Esophagus muscularis mucosa (tissue), 4 donors: Measurements from ENCODE around the gene UGT1A5. TPM values are rescaled to one million over a fixed set of nuclear protein-coding genes. Genes with fewer than 3 reads are reported as not detected.

ENCODE experiments used
- DNase-seq: peaks from one replicate; pipeline ENCODE4 v3.0.0-alpha.2; 2017; ENCODE audit errors: extremely low spot score
- H3K27ac ChIP-seq, 4 donors: fragments of 200-600 bp; sonication (generic); replicated peaks in 1 of 4; 1 replicate in 3 of 4; 2 replicates in 1 of 4; pipeline ENCODE4 v1.5.1; 2016 to 2019; ENCODE audit warnings: mild to moderate bottlenecking in 1 of 4
- H3K27me3 ChIP-seq, 4 donors: fragments of 200-600 bp; sonication (generic); one replicate each; pipeline versions ENCODE4 v1.5.1 to v1.6.0; 2016 to 2019
- H3K36me3 ChIP-seq, 4 donors: fragments of 200-600 bp; sonication (generic); one replicate each; pipeline ENCODE4 v1.5.1; 2016 to 2019
- H3K4me1 ChIP-seq, 4 donors: fragments of 200-600 bp; sonication (generic); one replicate each; pipeline ENCODE4 v1.5.1; 2016 to 2019
- H3K4me3 ChIP-seq, 4 donors: fragments of 200-600 bp; sonication (generic); 1 replicate in 2 of 4; 2 replicates in 2 of 4; pipeline ENCODE4 v1.5.1; 2016 to 2019; ENCODE audit warnings: mild to moderate bottlenecking in 4 of 4, moderate library complexity in 1 of 4
- H3K9me3 ChIP-seq, 4 donors: fragments of 200-600 bp; sonication (generic); 1 replicate in 3 of 4; 2 replicates in 1 of 4; pipeline ENCODE4 v1.5.1; 2016 to 2019
- CTCF ChIP-seq, 3 experiments: fragments of 200-600 bp in 2 of 3; fragments of 450-650 bp in 1 of 3; sonication (generic) in 2 of 3; IDR thresholded peaks; one replicate each; pipeline ENCODE4 v1.5.1; 2017 to 2019; ENCODE audit warnings: antibody characterized with exemption in 3 of 3, mild to moderate bottlenecking in 2 of 3, moderate library complexity in 1 of 3
- EP300 ChIP-seq: sonication (generic); formaldehyde crosslinking; IDR thresholded peaks from one replicate; pipeline ENCODE4 v1.6.1; 2017; ENCODE audit warnings: antibody characterized with exemption
- POLR2A ChIP-seq: fragments of 450-650 bp; IDR thresholded peaks from one replicate; pipeline ENCODE4 v1.6.1; 2017; ENCODE audit warnings: antibody characterized with exemption, moderate library complexity, mild to moderate bottlenecking, low read depth
- POLR2AphosphoS5 ChIP-seq, 2 donors: sonication (generic); formaldehyde crosslinking; IDR thresholded peaks; one replicate each; pipeline ENCODE4 v1.6.1; 2017; ENCODE audit warnings: antibody characterized with exemption in 2 of 2
- WGBS: methylation state at CpG from one replicate; pipeline ENCODE4 v1.1.5; 2018; 5-methylcytosine and 5-hydroxymethylcytosine counted together
- intact Hi-C: fragments of 100-400 bp; cut with DNase I; formaldehyde crosslinking; loops from one replicate; pipeline ENCODE4 v1.15.1; 2023
- total RNA-seq, 4 donors: library from RNA; depleted of rRNA; stranded (reverse); fragments of >200 nt; gene quantifications; one replicate each; pipeline versions ENCODE4 v1.1.0 to v1.2.1, GENCODE V29; 2016

The UGT1A5 gene
- total RNA-seq, 4 donors from 2014 or later: not detected

- intact Hi-C loops: no loop called here
These were observed 65.3 kb downstream of the UGT1A5 start, which contains the start of gene MROH2A for GRCh38 chr2:233778030-233778429. MROH2A (plus strand) TSS chr2:233778330; CDS start chr2:233779359, 1,029 bp downstream.

GRCh38 chr2:233779722-233780121, 67.0 kb downstream of the UGT1A5 start:
- Histone ChIP-seq H3K4me1 (no peaks in the 10 kb centered on the region), H3K27me3 (peaks cover 0 to 4% (median 0%) of the 10 kb centered on the region in 4 donors), H3K36me3 (no peaks in the 10 kb centered on the region), H3K27ac (no peak overlapping the region), H3K4me3 (no peak overlapping the region), H3K9me3 (peaks cover 0 to 10% (median 3%) of the 10 kb centered on the region in 4 donors)
- TF ChIP-seq CTCF (IDR thresholded peaks at IDR 0.05) (no peak), POLR2AphosphoS5 (IDR thresholded peaks at IDR 0.05) (no peak), POLR2A (no peak), EP300 (no peak)
- WGBS: 100% methylated on average over 1 of the region's 4 CpGs
- DNase-seq: peak; percentile 81
- intact Hi-C loops: no loop called here

More at GRCh38 chr2:233778030-233778429, 65.3 kb downstream of the UGT1A5 start, which contains the start of gene MROH2A:
- peaks cover 0 to 10% (median 3%) of the 10 kb centered on the region in 4 donors for H3K9me3 ChIP-seq
- peak; percentile 53 for DNase-seq
- WGBS: 88% methylated on average over 2 of the region's 2 CpGs
- no peak within 1 kb of the TSS for H3K4me3 ChIP-seq
- H3K27me3 ChIP-seq: no peaks in the 10 kb centered on the region
- H3K4me1 ChIP-seq: no peaks in the 10 kb centered on the region
- TF ChIP-seq EP300 (no peak), CTCF (IDR thresholded peaks at IDR 0.05) (no peak), POLR2AphosphoS5 (IDR thresholded peaks at IDR 0.05) (no peak), POLR2A (no peak)
- H3K36me3 ChIP-seq: no peaks in the 10 kb centered on the region
- H3K27ac ChIP-seq: no peak within 1 kb of the TSS

- intact Hi-C loops: no loop called here
- DNase-seq: no peak
- Histone ChIP-seq H3K36me3 (no peaks in the 10 kb centered on the region), H3K4me3 (no peak overlapping the region), H3K27me3 (peaks cover 0 to 9% (median 0%) of the 10 kb centered on the region in 4 donors), H3K27ac (no peak overlapping the region), H3K9me3 (peaks cover 0 to 10% (median under 1%) of the 10 kb centered on the region in 4 donors), H3K4me1 (no peaks in the 10 kb centered on the region)
- 90% methylated on average over 4 of the region's 4 CpGs for WGBS
- TF ChIP-seq EP300 (no peak), CTCF (IDR thresholded peaks at IDR 0.05) (no peak), POLR2A (no peak), POLR2AphosphoS5 (IDR thresholded peaks at IDR 0.05) (no peak)
These were observed 68.1 kb downstream of the UGT1A5 start for GRCh38 chr2:233780771-233781170.

GRCh38 chr2:233789554-233789953, 76.8 kb downstream of the UGT1A5 start:
- no peak for DNase-seq
- no peak overlapping the region for H3K4me3 ChIP-seq
- no peaks in the 10 kb centered on the region for H3K36me3 ChIP-seq
- peaks cover 0 to 7% (median 0%) of the 10 kb centered on the region in 4 donors for H3K27me3 ChIP-seq
- no peaks in the 10 kb centered on the region for H3K4me1 ChIP-seq
- intact Hi-C loops: no loop called here
- no peak overlapping the region for H3K27ac ChIP-seq
- H3K9me3 ChIP-seq: no peaks in the 10 kb centered on the region
- 93% methylated on average over 4 of the region's 7 CpGs for WGBS
- TF ChIP-seq EP300 (no peak), POLR2AphosphoS5 (IDR thresholded peaks at IDR 0.05) (no peak), POLR2A (no peak), CTCF (IDR thresholded peaks at IDR 0.05) (no peak)
